ENCODE data around the gene GET4. TPM values are rescaled to one million over a fixed set of nuclear protein-coding genes. Genes with fewer than 3 reads are reported as not detected.

The GET4 gene
- total and polyA plus RNA-seq, 2 donors from 2014 or later = 44.8 to 80.8 TPM

DNA sequence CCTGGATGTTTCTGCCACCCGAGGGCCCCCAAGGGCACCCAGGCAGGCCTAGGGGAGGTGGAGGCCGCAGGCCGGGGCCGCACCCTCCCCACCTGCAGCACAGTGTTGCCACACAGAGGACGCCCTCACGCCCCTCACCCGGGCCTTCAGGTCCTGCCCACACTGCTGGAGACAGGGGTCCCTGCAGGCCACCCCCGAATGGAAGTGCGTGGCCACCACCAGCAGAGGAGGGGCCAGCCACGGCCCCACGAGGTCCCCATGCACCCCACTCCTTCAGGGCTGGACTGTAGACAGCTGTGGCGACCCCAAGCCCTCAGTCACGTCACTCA is 42.7 kb downstream of the GET4 start:
- TF ChIP-seq CTCF (IDR thresholded peaks at IDR 0.05; ENCODE audit: borderline replicate concordance, extremely low read depth, insufficient read depth) = no peak
- peaks cover 0 to 15% (median 5%) of the 10 kb centered on the region in 3 donors for H3K4me1 ChIP-seq (ENCODE audit: control insufficient read depth in 2 of 3, insufficient read depth in 2 of 3, low read depth in 1 of 3, low read length in 3 of 3)
- H3K36me3 ChIP-seq (ENCODE audit: control insufficient read depth in 2 of 3, insufficient read depth in 3 of 3, low read length in 3 of 3) = no peaks in the 10 kb centered on the region
- no peak overlapping the region for H3K9ac ChIP-seq (ENCODE audit: low read length in 3 of 3)
- H3K27ac ChIP-seq (ENCODE audit: low read depth in 2 of 2, low read length in 2 of 2) = no peak overlapping the region
- no peaks in the 10 kb centered on the region for H3K27me3 ChIP-seq (ENCODE audit: control insufficient read depth, insufficient read depth, low read length)
- H3K9me3 ChIP-seq (ENCODE audit: control insufficient read depth in 2 of 3, insufficient read depth in 1 of 3, low read length in 3 of 3) = no peaks in the 10 kb centered on the region
- DNase-seq = peak in 2 of 5 donors; percentile 34 to 58
- FAIRE-seq = no peak
- H3K4me3 ChIP-seq (ENCODE audit: low read length in 3 of 3) = no peak overlapping the region
- intact Hi-C loops (cut with DNase I) = no loop called here

DNA sequence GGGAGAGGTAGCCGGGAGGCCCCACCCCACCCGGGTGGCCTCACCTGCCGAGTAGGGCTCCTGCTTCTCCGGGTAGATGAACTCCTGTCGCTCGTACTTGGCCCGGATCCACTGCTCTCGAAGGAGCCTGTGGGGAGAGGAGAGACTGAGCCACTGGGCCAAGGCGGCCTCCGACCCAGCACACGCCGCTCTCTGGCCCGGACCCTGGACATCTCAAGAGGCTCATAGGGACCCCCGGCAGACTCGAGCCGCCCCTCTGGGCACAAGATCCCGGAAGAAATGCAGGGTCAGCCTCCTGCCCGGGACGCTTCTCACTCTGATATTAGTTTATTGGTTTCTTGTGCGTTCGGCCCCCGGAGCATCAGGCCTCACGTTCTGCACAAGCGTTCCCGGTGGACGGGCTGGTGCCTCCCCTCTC is 43.6 kb downstream of the GET4 start:
- FAIRE-seq (no peak), DNase-seq (peak in 2 of 5 donors; percentile 33 to 65)
- Histone ChIP-seq H3K9me3 (ENCODE audit: control insufficient read depth in 2 of 3, insufficient read depth in 1 of 3, low read length in 3 of 3) (no peaks in the 10 kb centered on the region), H3K36me3 (ENCODE audit: control insufficient read depth in 2 of 3, insufficient read depth in 3 of 3, low read length in 3 of 3) (no peaks in the 10 kb centered on the region), H3K9ac (ENCODE audit: low read length in 3 of 3) (no peak overlapping the region), H3K4me1 (ENCODE audit: control insufficient read depth in 2 of 3, insufficient read depth in 2 of 3, low read depth in 1 of 3, low read length in 3 of 3) (peaks cover 0 to 13% (median 5%) of the 10 kb centered on the region in 3 donors), H3K27me3 (ENCODE audit: control insufficient read depth, insufficient read depth, low read length) (no peaks in the 10 kb centered on the region), H3K4me3 (ENCODE audit: low read length in 3 of 3) (no peak overlapping the region), H3K27ac (ENCODE audit: low read depth in 2 of 2, low read length in 2 of 2) (no peak overlapping the region)
- no peak for TF ChIP-seq CTCF (IDR thresholded peaks at IDR 0.05; ENCODE audit: borderline replicate concordance, extremely low read depth, insufficient read depth)
- intact Hi-C loops (cut with DNase I) = no loop called here

- intact Hi-C loops (cut with DNase I) = no loop called here
- peaks cover 0 to 8% (median 5%) of the 10 kb centered on the region in 3 donors for H3K4me1 ChIP-seq (ENCODE audit: control insufficient read depth in 2 of 3, insufficient read depth in 2 of 3, low read depth in 1 of 3, low read length in 3 of 3)
- no peaks in the 10 kb centered on the region for H3K9me3 ChIP-seq (ENCODE audit: control insufficient read depth in 2 of 3, insufficient read depth in 1 of 3, low read length in 3 of 3)
- H3K27ac ChIP-seq (ENCODE audit: low read depth in 2 of 2, low read length in 2 of 2) = no peak overlapping the region
- DNase-seq (peak in 2 of 5 donors; percentile 37 to 75), FAIRE-seq (no peak)
- H3K27me3 ChIP-seq (ENCODE audit: control insufficient read depth, insufficient read depth, low read length) = no peaks in the 10 kb centered on the region
- H3K4me3 ChIP-seq (ENCODE audit: low read length in 3 of 3) = no peak overlapping the region
- no peak for TF ChIP-seq CTCF (IDR thresholded peaks at IDR 0.05; ENCODE audit: borderline replicate concordance, extremely low read depth, insufficient read depth)
- H3K36me3 ChIP-seq (ENCODE audit: control insufficient read depth in 2 of 3, insufficient read depth in 3 of 3, low read length in 3 of 3) = no peaks in the 10 kb centered on the region
- H3K9ac ChIP-seq (ENCODE audit: low read length in 3 of 3) = no peak overlapping the region
Measured at GRCh38 chr7:920351-921070, 44.2 kb downstream of the GET4 start.

All from kidney (tissue), 14 donors.